MG63 (cell line): ENCODE data around the gene GNAS. TPM values are rescaled to one million over a fixed set of nuclear protein-coding genes. Genes with fewer than 3 reads are reported as not detected.

Experiments
- DNase-seq: peaks from one replicate; pipeline ENCODE4 v3.0.0-alpha.2; 2020
- H3K27me3 ChIP-seq: fragments of 250-450 bp; sonication (Bioruptor Pico); 2 replicates; pipeline ENCODE4 v1.5.1; 2020; ENCODE audit warnings: mild to moderate bottlenecking, moderate library complexity
- H3K36me3 ChIP-seq: fragments of 250-450 bp; sonication (Bioruptor Pico); 2 replicates; pipeline ENCODE4 v1.5.1; 2020; ENCODE audit warnings: mild to moderate bottlenecking, moderate library complexity
- H3K4me3 ChIP-seq: fragments of 250-450 bp; sonication (Bioruptor Pico); 2 replicates; pipeline ENCODE4 v1.5.1; 2020; ENCODE audit warnings: mild to moderate bottlenecking, moderate library complexity
- H3K9me3 ChIP-seq: fragments of 250-450 bp; sonication (Bioruptor Pico); 2 replicates; pipeline ENCODE4 v1.5.1; 2020; ENCODE audit warnings: mild to moderate bottlenecking, moderate library complexity
- total RNA-seq: library from RNA; depleted of rRNA; stranded (reverse); fragments of >200 nt; shearing (Covaris generic); gene quantifications from 2 replicates; pipeline ENCODE4 v1.2.3, GENCODE V29; 2014; ENCODE audit warnings: low replicate concordance; rRNA removed

GNAS gene
- total RNA-seq, 1 experiment from 2014 or later, result 560 TPM

GRCh38 chr20:58953050-58953449 lies 100.5 kb downstream of the GNAS start:
- peaks cover 6% of the 10 kb centered on the region; the same call in 1 of the 2 replicates for H3K27me3 ChIP-seq
- DNase-seq, result no peak
- H3K9me3 ChIP-seq, result no peaks in the 10 kb centered on the region
- no peak overlapping the region for H3K4me3 ChIP-seq
- H3K36me3 ChIP-seq, result no peaks in the 10 kb centered on the region

DNA sequence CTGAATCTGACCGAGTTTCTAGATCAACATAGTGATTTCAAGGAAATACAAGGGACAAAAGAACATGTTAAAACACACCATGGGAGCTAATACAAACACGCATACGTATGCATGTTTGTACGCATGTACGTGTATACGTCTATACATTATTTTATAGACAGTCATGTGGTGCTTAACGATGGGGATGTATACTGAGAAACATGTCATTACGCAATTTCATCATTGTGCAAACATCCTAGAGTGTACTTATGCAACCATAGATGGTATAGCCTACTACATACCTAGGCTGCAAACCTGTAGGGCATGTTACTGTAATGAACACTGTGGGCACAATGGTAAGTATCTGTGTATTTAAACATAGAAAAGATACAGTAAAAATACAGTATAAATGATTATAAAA lies 103.6 kb downstream of the GNAS start:
- Histone ChIP-seq H3K27me3 (peaks cover 10% of the 10 kb centered on the region; the same call in 1 of the 2 replicates), H3K9me3 (no peaks in the 10 kb centered on the region), H3K36me3 (no peaks in the 10 kb centered on the region), H3K4me3 (no peak overlapping the region)
- DNase-seq, result no peak

DNA sequence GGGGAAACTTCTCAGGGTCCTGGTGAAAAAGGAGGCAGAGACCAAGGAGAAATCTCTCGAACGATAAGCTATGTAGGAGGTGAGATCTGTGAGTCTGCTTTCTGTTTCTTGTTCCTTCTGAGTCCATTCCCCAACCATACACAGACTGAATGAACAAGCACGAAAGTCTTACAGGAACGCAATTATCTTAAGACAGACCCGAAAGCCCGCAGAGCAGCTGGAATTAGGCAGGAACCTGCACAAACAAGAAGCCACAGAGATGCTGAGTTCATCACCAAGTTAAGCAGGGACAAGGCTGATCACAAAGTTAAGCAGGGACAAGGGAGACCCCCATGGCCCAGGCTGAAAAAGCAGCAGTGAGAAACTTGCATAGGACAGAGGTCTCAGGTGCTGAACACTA lies 107.1 kb downstream of the GNAS start:
- H3K27me3 ChIP-seq, result 0 out of 2 replicates have a peak, but pooled peaks cover 7% of the 10 kb centered on the region
- DNase-seq, result no peak
- H3K36me3 ChIP-seq, result no peaks in the 10 kb centered on the region
- no peaks in the 10 kb centered on the region for H3K9me3 ChIP-seq
- no peak overlapping the region for H3K4me3 ChIP-seq

Other genes starting within 250 kb of the GNAS start
- gene STX16, start 201.4 kb upstream of the GNAS start, total RNA-seq, result 30.4 and 45.4 TPM in 2 replicates
- gene NPEPL1, start 159.9 kb upstream of the GNAS start, total RNA-seq, result 44.7 and 46.2 TPM in 2 replicates
- gene GNAS-AS1, start 1.8 kb upstream of the GNAS start, total RNA-seq, result 1.1 and 1.7 TPM in 2 replicates
- gene NELFCD, start 128.5 kb downstream of the GNAS start, total RNA-seq, result 72.4 and 80.7 TPM in 2 replicates
- 445 and 487 TPM in 2 replicates for gene CTSZ, start 154.5 kb downstream of the GNAS start, total RNA-seq
- gene TUBB1, start 166.7 kb downstream of the GNAS start, total RNA-seq, result not detected in 2 replicates
- gene ATP5F1E, start 179.6 kb downstream of the GNAS start, total RNA-seq, result 32.4 and 44.2 TPM in 2 replicates
- 177 and 205 TPM in 2 replicates for gene PRELID3B, start 190.1 kb downstream of the GNAS start, total RNA-seq